HFFc6 (cell line): ENCODE data around the gene HORMAD1. TPM values are rescaled to one million over a fixed set of nuclear protein-coding genes. Genes with fewer than 3 reads are reported as not detected.

Experiments
- DNase-seq: peaks from one replicate; pipeline ENCODE4 v3.0.0-alpha.2; 2018
- H3K27ac Mint-ChIP-seq: 2 replicates; pipeline ENCODE4 v1.8.0; 2020; ENCODE audit warnings: mild to moderate bottlenecking, mixed read lengths
- H3K27me3 Mint-ChIP-seq: 2 replicates; pipeline ENCODE4 v1.8.0; 2021; ENCODE audit warnings: mild to moderate bottlenecking, moderate library complexity, mixed read lengths; ENCODE audit not compliant: insufficient read depth
- H3K36me3 Mint-ChIP-seq: 2 replicates; pipeline ENCODE4 v1.8.0; 2021; ENCODE audit warnings: low read depth, mixed read lengths
- H3K4me1 Mint-ChIP-seq: 2 replicates; pipeline ENCODE4 v1.8.0; 2020; ENCODE audit warnings: low read depth, mixed read lengths
- H3K4me3 Mint-ChIP-seq: 2 replicates; pipeline ENCODE4 v1.8.0; 2020; ENCODE audit warnings: mild to moderate bottlenecking, moderate library complexity, mixed read lengths
- H3K9me3 Mint-ChIP-seq: 2 replicates; pipeline ENCODE4 v1.8.0; 2020; ENCODE audit warnings: mild to moderate bottlenecking, mixed read lengths
- total RNA-seq, 6 experiments: library from RNA; stranded (reverse); fragmentation: NEBNext Ultra II Directional; extraction: Animal tissue kit (Norgen Biotek cat#: 25700); gene quantifications; 2 replicates in 1 of 6; 3 replicates in 5 of 6; pipeline ENCODE4 v1.2.3, GENCODE V29; 2021
- TF ChIP-seq, protein P1 (sequence below): fragments of 200-600 bp; sonication (generic); IDR thresholded peaks from 2 replicates; pipeline ENCODE4 v1.5.0; 2021; ENCODE audit warnings: antibody characterized with exemption, mild to moderate bottlenecking

HORMAD1 gene
- total RNA-seq, 6 experiments from 2014 or later, result not detected

DNA sequence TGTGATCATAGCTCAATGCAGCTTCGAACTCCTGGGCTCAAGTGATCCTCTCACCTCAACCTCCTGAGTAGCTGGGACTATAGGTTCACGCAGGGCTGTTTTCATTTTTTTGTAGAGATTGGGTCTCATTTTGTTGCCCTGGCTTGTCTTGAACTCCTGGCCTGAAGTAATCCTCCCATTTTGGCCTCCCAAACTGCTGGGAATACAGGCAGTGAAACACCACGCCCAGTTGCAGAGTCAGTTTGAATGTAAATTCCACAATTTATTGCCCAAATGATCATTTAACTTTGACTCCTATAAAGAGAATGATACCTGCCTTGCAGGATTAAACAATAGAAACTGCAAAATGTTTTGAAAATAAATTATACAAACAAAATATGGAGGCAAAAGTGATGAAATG, 34.4 kb downstream of the HORMAD1 start:
- Mint-ChIP-seq H3K27me3 (no peaks in the 10 kb centered on the region; the same call in 1 of the 2 replicates), H3K36me3 (peaks cover 5% of the 10 kb centered on the region; the same call in 1 of the 2 replicates), H3K4me1 (peaks cover 7% of the 10 kb centered on the region), H3K9me3 (no peaks in the 10 kb centered on the region), H3K4me3 (no peak overlapping the region), H3K27ac (no peak overlapping the region)
- TF ChIP-seq, protein P1, sequence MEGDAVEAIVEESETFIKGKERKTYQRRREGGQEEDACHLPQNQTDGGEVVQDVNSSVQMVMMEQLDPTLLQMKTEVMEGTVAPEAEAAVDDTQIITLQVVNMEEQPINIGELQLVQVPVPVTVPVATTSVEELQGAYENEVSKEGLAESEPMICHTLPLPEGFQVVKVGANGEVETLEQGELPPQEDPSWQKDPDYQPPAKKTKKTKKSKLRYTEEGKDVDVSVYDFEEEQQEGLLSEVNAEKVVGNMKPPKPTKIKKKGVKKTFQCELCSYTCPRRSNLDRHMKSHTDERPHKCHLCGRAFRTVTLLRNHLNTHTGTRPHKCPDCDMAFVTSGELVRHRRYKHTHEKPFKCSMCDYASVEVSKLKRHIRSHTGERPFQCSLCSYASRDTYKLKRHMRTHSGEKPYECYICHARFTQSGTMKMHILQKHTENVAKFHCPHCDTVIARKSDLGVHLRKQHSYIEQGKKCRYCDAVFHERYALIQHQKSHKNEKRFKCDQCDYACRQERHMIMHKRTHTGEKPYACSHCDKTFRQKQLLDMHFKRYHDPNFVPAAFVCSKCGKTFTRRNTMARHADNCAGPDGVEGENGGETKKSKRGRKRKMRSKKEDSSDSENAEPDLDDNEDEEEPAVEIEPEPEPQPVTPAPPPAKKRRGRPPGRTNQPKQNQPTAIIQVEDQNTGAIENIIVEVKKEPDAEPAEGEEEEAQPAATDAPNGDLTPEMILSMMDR, result no peak
- no peak for DNase-seq

DNA sequence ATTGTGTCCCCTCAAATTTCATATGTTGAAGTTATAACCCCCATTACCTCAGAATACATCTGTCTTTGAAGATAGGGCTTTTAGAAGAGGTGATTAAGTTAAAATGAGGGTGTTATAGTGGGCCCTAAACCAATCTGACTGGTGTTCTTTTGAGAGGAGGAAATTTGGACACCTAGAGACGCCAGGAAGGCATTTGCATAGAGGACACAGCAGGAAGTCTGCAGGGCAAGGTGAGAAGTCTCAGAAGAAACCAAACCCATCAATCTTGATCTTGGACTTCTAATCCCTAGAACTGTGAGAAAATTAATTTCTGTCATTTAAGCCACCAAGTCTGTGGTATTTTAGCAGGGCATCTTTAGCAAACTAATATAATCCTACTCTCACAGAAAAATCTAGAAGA, 36.8 kb downstream of the HORMAD1 start:
- TF ChIP-seq, protein P1, result no peak
- Mint-ChIP-seq H3K36me3 (peaks cover 4% of the 10 kb centered on the region; the same call in 1 of the 2 replicates), H3K27ac (no peak overlapping the region), H3K27me3 (no peaks in the 10 kb centered on the region; the same call in 1 of the 2 replicates), H3K9me3 (no peaks in the 10 kb centered on the region), H3K4me1 (peaks cover 5% of the 10 kb centered on the region), H3K4me3 (no peak overlapping the region)
- no peak for DNase-seq

DNA sequence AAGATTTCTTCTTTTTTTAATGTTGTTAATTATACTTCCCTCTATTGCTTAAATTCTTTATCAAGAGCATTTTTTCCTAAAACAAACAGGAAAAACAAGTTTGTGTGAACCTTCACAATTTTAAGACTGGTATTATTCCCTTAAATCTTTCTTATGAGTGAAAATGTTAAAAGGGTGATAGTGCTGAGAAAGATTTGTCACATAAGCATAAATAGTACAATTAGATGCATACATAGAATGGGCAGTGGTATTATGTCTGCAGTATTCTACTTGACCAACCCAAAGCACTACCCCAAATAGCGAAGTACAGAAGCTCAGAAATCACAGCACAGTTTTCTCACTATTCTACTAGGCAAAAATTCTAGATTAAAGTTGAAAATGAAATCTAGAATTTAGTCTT, 41.7 kb downstream of the HORMAD1 start:
- Mint-ChIP-seq H3K4me1 (no peaks in the 10 kb centered on the region), H3K4me3 (no peak overlapping the region), H3K27ac (no peak overlapping the region), H3K9me3 (no peaks in the 10 kb centered on the region), H3K27me3 (no peaks in the 10 kb centered on the region), H3K36me3 (no peaks in the 10 kb centered on the region)
- DNase-seq, result no peak
- TF ChIP-seq, protein P1, result no peak

DNA sequence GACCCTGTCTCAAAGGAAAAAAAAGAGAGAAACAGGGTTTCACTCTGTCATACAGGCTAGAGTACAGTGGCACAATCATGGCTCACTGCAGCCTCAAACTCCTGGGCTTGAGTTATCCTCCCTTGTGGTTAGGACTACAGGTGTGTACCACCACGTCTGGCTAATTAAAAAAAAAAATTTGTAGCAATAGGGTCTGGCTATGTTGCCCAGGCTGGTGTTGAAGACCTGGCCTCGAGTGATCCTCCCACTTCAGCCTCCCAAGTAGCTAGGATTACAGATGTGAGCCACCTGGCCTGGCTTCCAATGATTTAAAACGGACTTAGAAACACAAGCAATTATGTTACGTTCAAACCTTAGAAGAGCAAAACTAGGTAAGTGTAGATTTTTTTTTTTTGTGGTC, 45.8 kb downstream of the HORMAD1 start:
- no peak for DNase-seq
- TF ChIP-seq, protein P1, result no peak
- Mint-ChIP-seq H3K36me3 (no peaks in the 10 kb centered on the region), H3K4me1 (no peaks in the 10 kb centered on the region), H3K27me3 (peaks cover 1% of the 10 kb centered on the region; the same call in 1 of the 2 replicates), H3K27ac (no peak overlapping the region), H3K4me3 (no peak overlapping the region), H3K9me3 (no peaks in the 10 kb centered on the region)

DNA sequence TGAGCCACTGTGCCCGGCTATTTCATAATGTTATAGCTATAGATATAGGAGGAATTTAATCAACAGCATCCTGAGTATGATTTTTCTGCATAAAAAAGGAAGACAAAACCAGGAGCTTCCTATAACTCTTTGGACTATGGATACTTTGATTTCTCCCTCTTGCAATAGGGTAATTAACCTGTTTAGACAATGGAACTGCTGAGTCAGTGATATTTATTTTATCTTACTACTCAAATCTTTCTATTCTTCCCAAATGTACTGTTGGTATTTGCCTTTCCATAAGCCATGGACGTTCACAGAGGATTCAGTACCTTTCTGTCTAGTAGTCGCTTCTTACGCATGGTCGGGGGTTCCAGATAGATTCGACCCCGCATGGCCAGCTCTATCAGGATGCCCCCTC, 57.4 kb downstream of the HORMAD1 start:
- DNase-seq, result no peak
- H3K4me1 Mint-ChIP-seq, result peaks cover 7% of the 10 kb centered on the region; the same call in 1 of the 2 replicates
- peaks cover 3% of the 10 kb centered on the region; the same call in 1 of the 2 replicates for H3K27me3 Mint-ChIP-seq
- no peak overlapping the region for H3K4me3 Mint-ChIP-seq
- H3K36me3 Mint-ChIP-seq, result peaks cover 20% of the 10 kb centered on the region
- no peak overlapping the region for H3K27ac Mint-ChIP-seq
- no peaks in the 10 kb centered on the region for H3K9me3 Mint-ChIP-seq
- TF ChIP-seq, protein P1, result no peak

DNA sequence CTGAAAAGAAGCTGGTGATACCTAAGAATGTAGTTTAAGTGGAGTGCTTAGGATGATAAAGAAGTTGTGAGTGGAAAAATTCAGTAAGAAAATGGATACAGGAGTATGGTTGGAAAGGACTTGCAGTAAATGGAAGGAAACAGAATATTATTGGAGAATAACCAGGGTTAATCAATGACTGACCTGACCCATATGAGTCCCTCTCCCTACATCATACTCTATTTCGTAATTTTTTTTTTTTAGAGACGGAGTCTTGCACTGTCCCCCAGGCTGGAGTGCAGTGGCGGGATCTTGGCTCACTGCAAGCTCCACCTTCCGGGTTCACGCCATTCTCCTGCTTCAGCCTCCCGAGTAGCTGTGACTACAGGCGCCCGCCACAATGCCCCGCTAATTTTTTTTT, 57.9 kb downstream of the HORMAD1 start:
- H3K9me3 Mint-ChIP-seq, result no peaks in the 10 kb centered on the region
- TF ChIP-seq, protein P1, result no peak
- H3K36me3 Mint-ChIP-seq, result peaks cover 21% of the 10 kb centered on the region
- no peak overlapping the region for H3K4me3 Mint-ChIP-seq
- no peak for DNase-seq
- peaks cover 7% of the 10 kb centered on the region; the same call in 1 of the 2 replicates for H3K4me1 Mint-ChIP-seq
- peaks cover 3% of the 10 kb centered on the region; the same call in 1 of the 2 replicates for H3K27me3 Mint-ChIP-seq
- H3K27ac Mint-ChIP-seq, result no peak overlapping the region
